H1 (cell line): ENCODE data around the gene CXCL14. TPM values are rescaled to one million over a fixed set of nuclear protein-coding genes. Genes with fewer than 3 reads are reported as not detected.

ENCODE experiments used
- CTCF ChIA-PET: fragments of 300-600 bp; sonication (Branson Sonifier 250); formaldehyde crosslinking; loops from one replicate; lab custom pipeline; 2021; ENCODE audit not compliant: partially characterized antibody; lab: Charles Lee
- POLR2A ChIA-PET: fragments of 300-600 bp; sonication (Branson Sonifier 250); formaldehyde crosslinking; loops from one replicate; lab custom pipeline; 2021; ENCODE audit warnings: inconsistent platforms; ENCODE audit not compliant: partially characterized antibody; lab: Charles Lee
- DNase-seq, 2 experiments: peaks; one replicate each; pipeline versions ENCODE4 v3.0.0 to v3.0.0-alpha.2; 2010 to 2022; ENCODE audit warnings: low spot score in 2 of 2, low read depth in 1 of 2, mixed read lengths in 1 of 2
- FAIRE-seq: peaks from 2 replicates; lab custom pipeline; 2011; peaks lifted over from hg19 to GRCh38; lab: Jason Lieb, UNC
- H2AFZ ChIP-seq: 2 replicates; pipeline ENCODE4 v1.8.1; 2012; ENCODE audit warnings: low read length, inconsistent platforms
- H2AK5ac ChIP-seq: 2 replicates; pipeline ENCODE4 v1.6.1; 2013; ENCODE audit warnings: low read depth, low read length
- H2BK120ac ChIP-seq: replicated peaks from 2 replicates; pipeline ENCODE3; 2013; ENCODE audit warnings: low read depth, low read length, inconsistent platforms
- H2BK12ac ChIP-seq: 2 replicates; pipeline ENCODE4 v1.6.1; 2013; ENCODE audit warnings: low read depth, low read length
- H2BK15ac ChIP-seq: 2 replicates; pipeline ENCODE4 v1.6.1; 2013; ENCODE audit warnings: low read length
- H2BK20ac ChIP-seq: 2 replicates; pipeline ENCODE4 v1.6.1; 2013; ENCODE audit warnings: low read length
- H2BK5ac ChIP-seq: 2 replicates; pipeline ENCODE4 v1.6.1; 2013; ENCODE audit warnings: low read depth, low read length
- H3K14ac ChIP-seq: 2 replicates; pipeline ENCODE4 v1.6.1; 2013; ENCODE audit warnings: inconsistent platforms; ENCODE audit not compliant: insufficient read length
- H3K18ac ChIP-seq: 2 replicates; pipeline ENCODE4 v1.6.1; 2013; ENCODE audit warnings: low read length; ENCODE audit errors: extremely low read depth
- H3K23ac ChIP-seq: 2 replicates; pipeline ENCODE4 v1.6.1; 2013; ENCODE audit warnings: inconsistent platforms; ENCODE audit not compliant: insufficient read length
- H3K23me2 ChIP-seq: 2 replicates; pipeline ENCODE4 v1.6.1; 2013; ENCODE audit warnings: low read depth, low read length
- H3K27ac ChIP-seq: 2 replicates; pipeline ENCODE4 v1.6.1; 2011; ENCODE audit warnings: low read depth, low read length, inconsistent platforms
- H3K27me3 ChIP-seq, 4 experiments: replicated peaks in 1 of 4; 1 replicate in 1 of 4; 2 replicates in 3 of 4; pipeline versions ENCODE4 v1.6.1 to v1.8.1; 2011 to 2013; ENCODE audit warnings: low read length in 3 of 4, mild to moderate bottlenecking in 3 of 4, inconsistent platforms in 2 of 4, mixed read lengths in 2 of 4, moderate library complexity in 1 of 4; ENCODE audit not compliant: control insufficient read depth in 3 of 4, insufficient read depth in 3 of 4; ENCODE audit errors: extremely low read depth in 1 of 4
- H3K36me3 ChIP-seq, 4 experiments: 2 replicates each; pipeline versions ENCODE4 v1.6.1 to v1.8.1; 2011 to 2013; ENCODE audit warnings: mild to moderate bottlenecking in 4 of 4, low read length in 3 of 4, moderate library complexity in 2 of 4, control low read depth in 1 of 4, inconsistent platforms in 1 of 4; ENCODE audit not compliant: insufficient read depth in 4 of 4, control insufficient read depth in 2 of 4
- H3K4ac ChIP-seq: replicated peaks from 2 replicates; pipeline ENCODE3; 2013; ENCODE audit warnings: low read length, low read depth, mixed read lengths, inconsistent platforms; ENCODE audit not compliant: insufficient read length
- H3K4me1 ChIP-seq, 4 experiments: replicated peaks in 1 of 4; 1 replicate in 1 of 4; 2 replicates in 3 of 4; pipeline versions ENCODE4 v1.6.1 to v1.8.1; 2011 to 2013; ENCODE audit warnings: low read length in 3 of 4, inconsistent platforms in 2 of 4, mixed read lengths in 1 of 4; ENCODE audit not compliant: insufficient read depth in 4 of 4, control insufficient read depth in 3 of 4
- H3K4me2 ChIP-seq, 2 experiments: 2 replicates each; pipeline versions ENCODE4 v1.6.1 to v1.8.1; 2011 to 2013; ENCODE audit warnings: low read depth in 2 of 2, low read length in 2 of 2, control low read depth in 1 of 2, inconsistent platforms in 1 of 2, mild to moderate bottlenecking in 1 of 2; ENCODE audit not compliant: insufficient read depth in 1 of 2
- H3K4me3 ChIP-seq, 4 experiments: fragments of 200-600, 300-600 bp in 1 of 4; sonication (generic), shearing (Covaris generic), sonication (Bioruptor Twin) in 1 of 4; 2 replicates each; pipeline versions ENCODE4 v1.5.1 to v1.8.1; 2011 to 2016; ENCODE audit warnings: low read length in 4 of 4, low read depth in 3 of 4, control low read depth in 2 of 4, inconsistent platforms in 2 of 4, mild to moderate bottlenecking in 2 of 4, mixed read lengths in 1 of 4, moderate library complexity in 1 of 4; ENCODE audit not compliant: insufficient read depth in 2 of 4; ENCODE audit errors: extremely low read depth in 1 of 4
- H3K56ac ChIP-seq: replicated peaks from 2 replicates; pipeline ENCODE3; 2013; ENCODE audit warnings: low read depth, mild to moderate bottlenecking, mixed read lengths, low read length, inconsistent platforms; ENCODE audit not compliant: insufficient read length
- H3K79me1 ChIP-seq: 2 replicates; pipeline ENCODE4 v1.6.1; 2013; ENCODE audit warnings: low read depth, low read length, control low read depth
- H3K79me2 ChIP-seq, 2 experiments: 2 replicates each; pipeline versions ENCODE4 v1.6.1 to v1.8.1; 2012 to 2013; ENCODE audit warnings: low read length in 2 of 2, mild to moderate bottlenecking in 2 of 2, inconsistent platforms in 1 of 2; ENCODE audit not compliant: insufficient read depth in 2 of 2, control insufficient read depth in 1 of 2
- H3K9ac ChIP-seq, 4 experiments: replicated peaks in 1 of 4; 1 replicate in 1 of 4; 2 replicates in 3 of 4; pipeline versions ENCODE4 v1.6.1 to v1.8.1; 2011 to 2013; ENCODE audit warnings: low read depth in 3 of 4, low read length in 3 of 4, control low read depth in 2 of 4, mild to moderate bottlenecking in 2 of 4, moderate library complexity in 2 of 4, inconsistent platforms in 1 of 4; ENCODE audit errors: extremely low read depth in 1 of 4
- H3K9me3 ChIP-seq, 2 experiments: 2 replicates each; pipeline versions ENCODE4 v1.6.1 to v1.8.1; 2012 to 2013; ENCODE audit warnings: mild to moderate bottlenecking in 2 of 2, moderate library complexity in 2 of 2, control low read depth in 1 of 2, inconsistent platforms in 1 of 2, low read depth in 1 of 2, low read length in 1 of 2, mixed read lengths in 1 of 2; ENCODE audit not compliant: insufficient read depth in 2 of 2
- H4K20me1 ChIP-seq, 2 experiments: replicated peaks in 1 of 2; 2 replicates each; pipeline versions ENCODE3 to v1.8.1; 2011 to 2013; ENCODE audit warnings: inconsistent platforms in 2 of 2, low read length in 2 of 2, mild to moderate bottlenecking in 1 of 2; ENCODE audit not compliant: insufficient read depth in 2 of 2, control insufficient read depth in 1 of 2
- H4K5ac ChIP-seq: 2 replicates; pipeline ENCODE4 v1.6.1; 2013; ENCODE audit warnings: low read length, low read depth, mixed read lengths, inconsistent platforms; ENCODE audit not compliant: insufficient read length
- H4K8ac ChIP-seq: 2 replicates; pipeline ENCODE4 v1.8.0; 2013; ENCODE audit warnings: mild to moderate bottlenecking, moderate library complexity, low read length, inconsistent platforms; ENCODE audit not compliant: insufficient read depth; ENCODE audit errors: extremely low read depth
- H4K91ac ChIP-seq: replicated peaks from 2 replicates; pipeline ENCODE3; 2013; ENCODE audit warnings: low read length, mixed read lengths, inconsistent platforms; ENCODE audit not compliant: insufficient read length
- EP300 ChIP-seq, 2 experiments: IDR thresholded peaks; 1 replicate in 1 of 2; 2 replicates in 1 of 2; pipeline ENCODE4 v1.6.1; 2011 to 2012; ENCODE audit warnings: low read depth in 2 of 2, low read length in 2 of 2, mild to moderate bottlenecking in 2 of 2, borderline replicate concordance in 1 of 2, inconsistent platforms in 1 of 2, moderate library complexity in 1 of 2
- GTF2F1 ChIP-seq: IDR thresholded peaks from 2 replicates; pipeline ENCODE4 v1.6.1; 2012; ENCODE audit warnings: low read depth, low read length, improper control_type of control experiment, borderline replicate concordance
- SAP30 ChIP-seq: fragments of 300-600 bp; sonication (generic); IDR thresholded peaks from 2 replicates; pipeline ENCODE4 v1.7.1; 2012; ENCODE audit warnings: low read length, moderate library complexity, mild to moderate bottlenecking, inconsistent platforms; ENCODE audit not compliant: insufficient read depth, insufficient replicate concordance
- SP4 ChIP-seq: IDR thresholded peaks from 2 replicates; pipeline ENCODE4 v1.6.1; 2012; ENCODE audit warnings: low read length, inconsistent platforms
- polyA plus RNA-seq, 7 experiments: library from polyadenylated mRNA; depleted of rRNA in 3 of 7; stranded (reverse) in 5 of 7; unstranded in 2 of 7; fragments of >200 nt in 5 of 7; fragments of 200-250 nt in 2 of 7; gene quantifications; 1 replicate in 5 of 7; 2 replicates in 1 of 7; 4 replicates in 1 of 7; pipeline versions ENCODE4 v1.2.1 to v1.2.3, GENCODE V29; 2011 to 2013; ENCODE audit warnings: missing spikeins in 2 of 7, mixed read lengths in 2 of 7
- total RNA-seq: library from RNA; stranded (reverse); fragmentation: NEBNext Ultra II Directional; extraction: Animal tissue kit (Norgen Biotek cat#: 25700); gene quantifications from 2 replicates; pipeline ENCODE4 v1.2.1, GENCODE V29; 2021

Gene CXCL14
- total and polyA plus RNA-seq, 2 of the 8 experiments (the other 6 are each of a cell fraction or from before 2014, with no cell fraction given): 1.5 to 1.8 TPM

- H3K79me2 ChIP-seq: no peaks in the 10 kb centered on the region
- no peak overlapping the region for H3K4me3 ChIP-seq
- no peaks in the 10 kb centered on the region for H3K4me1 ChIP-seq
- H2BK5ac ChIP-seq: no peak overlapping the region
- H4K20me1 ChIP-seq: no peaks in the 10 kb centered on the region
- H3K36me3 ChIP-seq: no peaks in the 10 kb centered on the region
- H2BK15ac ChIP-seq: no peak overlapping the region
- no peaks in the 10 kb centered on the region for H3K79me1 ChIP-seq
- no peak overlapping the region for H3K27ac ChIP-seq
- H3K4ac ChIP-seq: no peak overlapping the region
- no peak overlapping the region for H2AK5ac ChIP-seq
- H3K56ac ChIP-seq: no peak overlapping the region
- H2BK12ac ChIP-seq: no peak overlapping the region
- no peaks in the 10 kb centered on the region for H3K23me2 ChIP-seq
- H2BK20ac ChIP-seq: no peak overlapping the region
- no peak overlapping the region for H2BK120ac ChIP-seq
- TF ChIP-seq EP300 (IDR thresholded peaks at IDR 0.05; ENCODE audit: borderline replicate concordance in 1 of 2, low read depth in 2 of 2, low read length in 2 of 2): no peak
- TF ChIP-seq GTF2F1: no peak
- no peak for TF ChIP-seq SAP30
- TF ChIP-seq SP4: no peak
- TF ChIP-seq, all 59 proteins: peak for 0
- H4K91ac ChIP-seq: no peak overlapping the region
- H3K9ac ChIP-seq: no peak overlapping the region
- H3K14ac ChIP-seq: no peak overlapping the region
- H4K8ac ChIP-seq: no peak overlapping the region
- H3K27me3 ChIP-seq: peaks cover 13 to 46% (median 38%) of the 10 kb centered on the region in 4 experiments
- FAIRE-seq (no peak), DNase-seq (no peak)
- no peak overlapping the region for H2AFZ ChIP-seq
- no peak overlapping the region for H3K18ac ChIP-seq
- ChIA-PET CTCF (interaction anchor here (0.8 to 3.2 kb wide), 5 partner anchors 22 to 60 kb away, joined by 3 to 12 read pairs (median 4); no protein-coding TSS in a partner anchor), POLR2A (no interaction called here)
- no peak overlapping the region for H3K4me2 ChIP-seq
- H3K23ac ChIP-seq: no peak overlapping the region
- no peak overlapping the region for H4K5ac ChIP-seq
- peaks cover 0 to 11% of the 10 kb centered on the region in 2 experiments; a peak in 2 of 4 replicates for H3K9me3 ChIP-seq
Observed at GRCh38 chr5:135526924-135527323, 51.9 kb downstream of the CXCL14 start.
